SK-N-SH (cell line): ENCODE results near the gene VAMP8.
"Not testable (repeated sequence)": the region's sequence is repeated elsewhere in the genome, so short reads cannot be mapped to it uniquely, and the experiment has no call there.

Experiments used
- EP300 ChIP-seq, 2 experiments: IDR thresholded peaks; 2 replicates each; pipeline versions ENCODE4 v1.4.0 to v1.6.1; 2012; ENCODE audit warnings: borderline replicate concordance in 1 of 2, low read depth in 1 of 2, low read length in 1 of 2
- FOXM1 ChIP-seq: IDR thresholded peaks from 2 replicates; pipeline ENCODE4 v1.4.0; 2012; ENCODE audit warnings: low read depth, mild to moderate bottlenecking
- GABPA ChIP-seq: IDR thresholded peaks from 2 replicates; pipeline ENCODE4 v1.4.0; 2012; ENCODE audit warnings: low read depth, mild to moderate bottlenecking
- NFIC ChIP-seq: IDR thresholded peaks from 2 replicates; pipeline ENCODE4 v1.4.0; 2012; ENCODE audit warnings: borderline replicate concordance
- POLR2AphosphoS5 ChIP-seq: IDR thresholded peaks from 2 replicates; pipeline ENCODE4 v1.6.1; 2012; ENCODE audit warnings: low read depth, low read length
- SIN3A ChIP-seq: IDR thresholded peaks from 2 replicates; pipeline ENCODE4 v1.6.1; 2012; ENCODE audit warnings: low read depth, mild to moderate bottlenecking, low read length, moderate library complexity, borderline replicate concordance
- SMC3 ChIP-seq: IDR thresholded peaks from 2 replicates; pipeline ENCODE4 v1.6.1; 2012; ENCODE audit warnings: low read depth, low read length, improper control_type of control experiment
- TEAD4 ChIP-seq: IDR thresholded peaks from 2 replicates; pipeline ENCODE4 v1.4.0; 2012; ENCODE audit warnings: mild to moderate bottlenecking, borderline replicate concordance; ENCODE audit not compliant: insufficient read depth
- YY1 ChIP-seq: IDR thresholded peaks from 2 replicates; pipeline ENCODE4 v1.4.0; 2012; ENCODE audit warnings: low read depth, mild to moderate bottlenecking
- TF ChIP-seq, protein P1 (sequence below): IDR thresholded peaks from 2 replicates; pipeline ENCODE4 v1.4.0; 2012; ENCODE audit warnings: low read depth
- TF ChIP-seq, protein P2 (sequence below): fragments of 200-600 bp; sonication (generic); IDR thresholded peaks from 2 replicates; pipeline ENCODE4 v1.6.1; 2017; ENCODE audit warnings: antibody characterized with exemption, mild to moderate bottlenecking, moderate library complexity
- TF ChIP-seq, protein P3 (sequence below): IDR thresholded peaks from 2 replicates; pipeline ENCODE4 v1.4.0; 2012; ENCODE audit warnings: low read depth, borderline replicate concordance
- TF ChIP-seq, protein P4 (sequence below): fragments of 150-350 bp; IDR thresholded peaks from 2 replicates; pipeline ENCODE4 v1.6.1; 2017; ENCODE audit warnings: antibody characterized with exemption, low read length, low read depth, borderline replicate concordance
- TF ChIP-seq, protein P5 (sequence below): IDR thresholded peaks from 2 replicates; pipeline ENCODE4 v1.6.1; 2012; ENCODE audit warnings: mild to moderate bottlenecking, low read depth, low read length, moderate library complexity

DNA sequence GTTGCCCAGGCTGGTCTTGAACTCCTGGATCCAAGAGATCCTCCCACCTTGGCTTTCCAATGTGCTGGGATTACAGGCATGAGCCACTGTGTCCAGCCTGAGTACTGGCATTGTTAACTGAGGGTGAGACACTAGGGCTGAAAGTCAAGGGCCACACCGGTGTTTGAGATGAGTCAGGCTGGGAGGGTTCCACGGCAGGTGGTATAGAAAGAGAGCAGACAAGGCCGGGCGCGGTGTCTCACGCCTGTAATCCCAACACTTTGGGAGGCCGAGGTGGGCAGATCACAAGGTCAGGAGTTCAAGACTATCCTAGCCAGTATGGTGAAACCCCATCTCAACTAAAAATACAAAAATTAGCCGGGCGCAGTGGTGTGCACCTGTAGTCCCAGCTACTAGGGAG, 14.9 kb downstream of the VAMP8 start:
- TF ChIP-seq NFIC; EP300 (IDR thresholded peaks at IDR 0.05; ENCODE audit: borderline replicate concordance in 1 of 2, low read depth in 1 of 2, low read length in 1 of 2); POLR2AphosphoS5; TEAD4; SMC3; FOXM1; YY1; SIN3A; GABPA: not testable (repeated sequence)
- TF ChIP-seq, protein P1, sequence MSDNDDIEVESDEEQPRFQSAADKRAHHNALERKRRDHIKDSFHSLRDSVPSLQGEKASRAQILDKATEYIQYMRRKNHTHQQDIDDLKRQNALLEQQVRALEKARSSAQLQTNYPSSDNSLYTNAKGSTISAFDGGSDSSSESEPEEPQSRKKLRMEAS, result not testable (repeated sequence)
- TF ChIP-seq, protein P2, sequence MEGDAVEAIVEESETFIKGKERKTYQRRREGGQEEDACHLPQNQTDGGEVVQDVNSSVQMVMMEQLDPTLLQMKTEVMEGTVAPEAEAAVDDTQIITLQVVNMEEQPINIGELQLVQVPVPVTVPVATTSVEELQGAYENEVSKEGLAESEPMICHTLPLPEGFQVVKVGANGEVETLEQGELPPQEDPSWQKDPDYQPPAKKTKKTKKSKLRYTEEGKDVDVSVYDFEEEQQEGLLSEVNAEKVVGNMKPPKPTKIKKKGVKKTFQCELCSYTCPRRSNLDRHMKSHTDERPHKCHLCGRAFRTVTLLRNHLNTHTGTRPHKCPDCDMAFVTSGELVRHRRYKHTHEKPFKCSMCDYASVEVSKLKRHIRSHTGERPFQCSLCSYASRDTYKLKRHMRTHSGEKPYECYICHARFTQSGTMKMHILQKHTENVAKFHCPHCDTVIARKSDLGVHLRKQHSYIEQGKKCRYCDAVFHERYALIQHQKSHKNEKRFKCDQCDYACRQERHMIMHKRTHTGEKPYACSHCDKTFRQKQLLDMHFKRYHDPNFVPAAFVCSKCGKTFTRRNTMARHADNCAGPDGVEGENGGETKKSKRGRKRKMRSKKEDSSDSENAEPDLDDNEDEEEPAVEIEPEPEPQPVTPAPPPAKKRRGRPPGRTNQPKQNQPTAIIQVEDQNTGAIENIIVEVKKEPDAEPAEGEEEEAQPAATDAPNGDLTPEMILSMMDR, result not testable (repeated sequence)
- TF ChIP-seq, protein P3, sequence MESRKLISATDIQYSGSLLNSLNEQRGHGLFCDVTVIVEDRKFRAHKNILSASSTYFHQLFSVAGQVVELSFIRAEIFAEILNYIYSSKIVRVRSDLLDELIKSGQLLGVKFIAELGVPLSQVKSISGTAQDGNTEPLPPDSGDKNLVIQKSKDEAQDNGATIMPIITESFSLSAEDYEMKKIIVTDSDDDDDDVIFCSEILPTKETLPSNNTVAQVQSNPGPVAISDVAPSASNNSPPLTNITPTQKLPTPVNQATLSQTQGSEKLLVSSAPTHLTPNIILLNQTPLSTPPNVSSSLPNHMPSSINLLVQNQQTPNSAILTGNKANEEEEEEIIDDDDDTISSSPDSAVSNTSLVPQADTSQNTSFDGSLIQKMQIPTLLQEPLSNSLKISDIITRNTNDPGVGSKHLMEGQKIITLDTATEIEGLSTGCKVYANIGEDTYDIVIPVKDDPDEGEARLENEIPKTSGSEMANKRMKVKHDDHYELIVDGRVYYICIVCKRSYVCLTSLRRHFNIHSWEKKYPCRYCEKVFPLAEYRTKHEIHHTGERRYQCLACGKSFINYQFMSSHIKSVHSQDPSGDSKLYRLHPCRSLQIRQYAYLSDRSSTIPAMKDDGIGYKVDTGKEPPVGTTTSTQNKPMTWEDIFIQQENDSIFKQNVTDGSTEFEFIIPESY, result not testable (repeated sequence)
- TF ChIP-seq, protein P4, sequence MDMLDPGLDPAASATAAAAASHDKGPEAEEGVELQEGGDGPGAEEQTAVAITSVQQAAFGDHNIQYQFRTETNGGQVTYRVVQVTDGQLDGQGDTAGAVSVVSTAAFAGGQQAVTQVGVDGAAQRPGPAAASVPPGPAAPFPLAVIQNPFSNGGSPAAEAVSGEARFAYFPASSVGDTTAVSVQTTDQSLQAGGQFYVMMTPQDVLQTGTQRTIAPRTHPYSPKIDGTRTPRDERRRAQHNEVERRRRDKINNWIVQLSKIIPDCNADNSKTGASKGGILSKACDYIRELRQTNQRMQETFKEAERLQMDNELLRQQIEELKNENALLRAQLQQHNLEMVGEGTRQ, result not testable (repeated sequence)
- TF ChIP-seq, protein P5, sequence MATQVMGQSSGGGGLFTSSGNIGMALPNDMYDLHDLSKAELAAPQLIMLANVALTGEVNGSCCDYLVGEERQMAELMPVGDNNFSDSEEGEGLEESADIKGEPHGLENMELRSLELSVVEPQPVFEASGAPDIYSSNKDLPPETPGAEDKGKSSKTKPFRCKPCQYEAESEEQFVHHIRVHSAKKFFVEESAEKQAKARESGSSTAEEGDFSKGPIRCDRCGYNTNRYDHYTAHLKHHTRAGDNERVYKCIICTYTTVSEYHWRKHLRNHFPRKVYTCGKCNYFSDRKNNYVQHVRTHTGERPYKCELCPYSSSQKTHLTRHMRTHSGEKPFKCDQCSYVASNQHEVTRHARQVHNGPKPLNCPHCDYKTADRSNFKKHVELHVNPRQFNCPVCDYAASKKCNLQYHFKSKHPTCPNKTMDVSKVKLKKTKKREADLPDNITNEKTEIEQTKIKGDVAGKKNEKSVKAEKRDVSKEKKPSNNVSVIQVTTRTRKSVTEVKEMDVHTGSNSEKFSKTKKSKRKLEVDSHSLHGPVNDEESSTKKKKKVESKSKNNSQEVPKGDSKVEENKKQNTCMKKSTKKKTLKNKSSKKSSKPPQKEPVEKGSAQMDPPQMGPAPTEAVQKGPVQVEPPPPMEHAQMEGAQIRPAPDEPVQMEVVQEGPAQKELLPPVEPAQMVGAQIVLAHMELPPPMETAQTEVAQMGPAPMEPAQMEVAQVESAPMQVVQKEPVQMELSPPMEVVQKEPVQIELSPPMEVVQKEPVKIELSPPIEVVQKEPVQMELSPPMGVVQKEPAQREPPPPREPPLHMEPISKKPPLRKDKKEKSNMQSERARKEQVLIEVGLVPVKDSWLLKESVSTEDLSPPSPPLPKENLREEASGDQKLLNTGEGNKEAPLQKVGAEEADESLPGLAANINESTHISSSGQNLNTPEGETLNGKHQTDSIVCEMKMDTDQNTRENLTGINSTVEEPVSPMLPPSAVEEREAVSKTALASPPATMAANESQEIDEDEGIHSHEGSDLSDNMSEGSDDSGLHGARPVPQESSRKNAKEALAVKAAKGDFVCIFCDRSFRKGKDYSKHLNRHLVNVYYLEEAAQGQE, result not testable (repeated sequence)
